HUDEP-2 (cell line): Measurements from ENCODE around the gene C3orf18.

Experiments
- DNase-seq, 76 experiments: peaks; one replicate each; lab custom pipeline; 2025; ENCODE audit not compliant: unreplicated experiment in 76 of 76; lab: John Stamatoyannopoulos, UW

Gene C3orf18

DNA sequence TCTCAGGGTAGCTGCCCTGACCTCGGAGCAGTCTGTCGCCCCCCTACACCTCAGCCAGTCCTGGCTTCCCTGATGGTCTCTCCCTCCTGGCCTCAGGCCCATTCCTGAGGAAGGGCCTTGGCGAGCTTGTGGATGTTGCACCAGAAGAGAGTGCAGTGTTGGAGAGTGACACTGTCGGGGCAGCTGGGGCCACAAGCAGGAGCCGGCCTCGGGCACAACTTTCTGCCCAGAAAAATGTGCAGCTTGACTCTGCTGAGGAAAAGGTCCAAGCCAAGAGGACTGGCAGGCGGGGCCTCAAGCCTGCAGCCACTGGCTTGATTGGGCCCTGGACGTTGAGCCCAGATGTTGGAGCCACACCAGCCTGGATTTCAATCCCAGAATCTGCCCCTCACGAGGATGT, 14.5 kb upstream of the C3orf18 start:
- no peak for DNase-seq

DNA sequence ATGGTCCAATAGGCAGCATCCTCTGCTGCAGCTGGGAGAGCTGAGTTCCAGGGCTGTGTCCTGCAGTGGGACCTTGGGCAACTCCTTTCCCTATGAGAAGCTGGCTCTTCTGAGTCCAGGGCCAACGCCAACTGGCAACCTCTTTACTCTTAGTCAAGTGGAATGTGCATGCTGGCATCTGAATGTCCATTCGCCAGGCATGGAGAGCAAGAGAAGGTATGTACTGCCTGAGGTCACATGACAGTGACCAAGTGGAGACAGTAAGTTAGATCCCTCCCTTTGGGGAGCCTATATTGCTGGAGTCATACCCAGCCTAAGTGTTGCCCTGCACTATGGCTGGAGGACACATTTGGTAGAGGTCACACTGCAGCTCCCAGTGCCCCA, 13.9 kb upstream of the C3orf18 start:
- DNase-seq: no peak

GRCh38 chr3:50580683-50581458, 13.3 kb upstream of the C3orf18 start:
- DNase-seq: peak in 1 of 76 experiments; percentile 24

GRCh38 chr3:50577348-50577747, 9.8 kb upstream of the C3orf18 start:
- DNase-seq: no peak

DNA sequence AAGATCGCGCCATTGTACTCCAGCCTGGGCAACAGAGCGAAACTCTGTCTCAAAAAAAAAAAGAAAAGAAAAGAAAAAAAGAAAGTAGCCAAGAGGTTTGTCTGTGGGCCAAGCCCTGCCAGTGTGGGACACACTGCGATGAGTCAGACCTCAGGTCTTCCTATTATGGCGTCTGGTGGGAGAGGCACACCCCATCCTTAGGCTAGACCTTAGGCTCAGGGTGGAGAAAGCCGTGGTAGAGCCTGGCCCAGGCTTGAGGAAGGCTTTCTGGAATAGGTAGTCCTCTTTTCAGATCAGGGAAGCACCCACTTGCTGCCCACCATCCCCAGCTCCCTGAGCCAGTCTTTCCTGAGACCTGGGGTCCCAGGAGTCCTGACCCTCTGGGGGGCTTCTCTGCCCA, 7.8 kb upstream of the C3orf18 start:
- DNase-seq: peak in 2 of 76 experiments; percentile 7 to 10

DNA sequence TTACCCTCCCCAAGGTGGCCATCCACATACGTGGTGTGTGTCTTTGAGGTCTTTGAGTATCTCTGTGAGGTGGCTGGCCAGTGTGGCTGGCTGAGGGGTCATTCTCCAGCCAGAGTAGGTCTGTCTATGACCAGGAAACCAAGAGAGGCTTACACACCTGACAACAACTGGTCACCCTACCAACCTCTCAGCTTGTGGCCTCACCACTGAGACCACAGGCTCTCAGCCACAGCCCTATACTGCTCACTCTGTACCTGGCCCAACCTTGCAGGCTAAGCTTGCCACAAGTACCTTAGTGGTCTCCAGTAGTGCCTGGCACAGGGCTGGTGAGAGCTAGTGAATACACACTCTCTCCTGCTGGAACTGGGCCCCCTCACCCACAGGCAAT, 6.9 kb upstream of the C3orf18 start:
- DNase-seq: no peak

GRCh38 chr3:50573566-50574443, 6.3 kb upstream of the C3orf18 start:
- DNase-seq: peak in 5 of 76 experiments; percentile 11 to 23 (median 13)

DNA sequence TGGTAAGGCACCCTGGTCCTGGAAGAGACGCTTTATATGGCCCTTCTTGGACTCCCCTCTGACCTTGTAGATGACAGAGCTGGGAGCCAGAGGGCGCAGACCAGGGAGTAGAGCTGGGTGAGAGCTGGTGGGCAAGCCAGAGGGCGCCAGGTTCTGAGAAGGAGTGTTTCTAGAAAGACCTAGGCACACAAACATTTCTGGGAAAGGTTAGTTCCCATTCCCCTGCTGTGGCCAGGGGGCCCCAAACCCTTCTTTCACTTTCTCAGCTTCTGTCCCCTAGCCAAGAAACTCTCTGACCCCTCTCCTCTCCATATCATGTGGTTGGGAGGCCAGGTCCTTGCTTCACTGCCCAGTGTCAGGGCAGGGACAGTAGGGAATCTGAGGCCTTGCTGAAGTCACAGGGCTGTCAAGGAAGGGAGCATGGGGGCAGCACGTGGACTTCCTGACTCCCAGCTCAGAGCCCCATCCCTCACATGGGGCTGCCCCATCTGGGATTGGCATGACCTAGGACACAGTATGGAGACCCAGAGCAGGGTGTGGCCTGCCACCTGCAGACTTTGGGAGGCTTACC, 5.3 kb upstream of the C3orf18 start:
- DNase-seq: peak in 6 of 76 experiments; percentile 33 to 54 (median 37)

DNA sequence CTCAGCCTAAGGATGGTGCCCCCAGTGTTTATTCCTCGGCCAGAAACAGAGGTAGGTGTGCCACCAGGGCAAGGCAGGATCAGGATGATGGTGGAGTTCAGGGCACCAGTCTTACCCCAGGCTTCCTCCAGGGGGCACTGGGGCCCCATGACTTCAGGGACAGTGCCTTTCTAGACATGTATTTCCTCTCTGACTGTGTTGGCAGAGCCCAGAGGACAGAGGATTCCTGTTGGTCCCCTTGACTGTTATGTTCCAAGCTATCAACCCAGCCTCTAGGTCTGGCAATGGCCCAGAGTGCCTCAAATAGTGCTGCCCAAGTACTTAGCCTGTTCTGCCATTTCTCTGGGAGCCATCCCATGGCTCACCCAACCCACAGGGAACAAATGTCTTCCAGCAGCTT, 4.6 kb upstream of the C3orf18 start:
- DNase-seq: peak in 72 of 76 experiments; percentile 16 to 89 (median 70)

DNA sequence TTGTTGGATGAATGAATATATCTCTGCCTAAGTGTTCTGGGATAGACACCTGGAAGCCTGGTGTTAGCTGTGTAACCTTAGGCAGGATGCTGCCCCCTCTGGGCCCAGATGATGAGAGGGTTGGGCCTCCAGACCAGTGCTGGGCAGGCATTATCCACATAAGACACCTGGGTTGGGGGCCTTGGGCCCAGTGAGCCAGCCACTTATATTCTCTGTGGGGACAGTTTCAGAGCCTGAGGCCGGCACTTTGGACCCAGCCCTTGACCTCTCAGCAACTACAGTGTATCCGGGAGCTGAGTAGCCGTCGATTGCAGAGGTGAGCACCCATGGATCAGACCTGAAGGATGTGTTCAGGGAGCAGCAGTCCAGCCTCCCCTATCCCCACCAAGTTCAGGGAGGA, 3.9 kb upstream of the C3orf18 start:
- peak in 1 of 76 experiments; percentile 36 for DNase-seq

- no peak for DNase-seq
Measured at GRCh38 chr3:50570508-50571279, 3.1 kb upstream of the C3orf18 start.

- peak in 75 of 76 experiments; percentile 15 to 98 (median 91) for DNase-seq
Measured at GRCh38 chr3:50568947-50569749, 1.6 kb upstream of the C3orf18 start, which contains the start of gene HEMK1. TSS of gene HEMK1 (plus strand) at chr3:50569522. CDS start at chr3:50571105, 1,583 bp downstream.

DNA sequence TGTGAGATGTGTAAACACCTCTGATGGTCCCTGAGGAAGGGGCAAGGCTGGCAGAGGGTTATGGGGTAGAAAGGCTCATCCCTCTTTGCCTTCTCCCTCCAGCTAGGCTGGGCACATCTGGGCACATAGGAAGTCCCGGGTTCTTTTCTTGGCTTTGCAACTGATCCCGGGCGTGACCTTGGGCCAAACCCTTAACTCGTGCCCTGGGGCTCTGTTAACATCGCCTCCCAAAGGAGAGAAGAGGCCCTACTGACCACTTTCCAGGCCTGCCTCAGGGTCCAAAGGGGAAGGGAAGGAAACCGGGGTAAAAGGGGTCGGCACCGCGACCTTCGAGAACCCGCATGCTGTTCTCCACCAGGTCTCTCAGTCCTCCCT, 549 bp downstream of the C3orf18 start:
- no peak for DNase-seq

GRCh38 chr3:50564321-50564720, 3.2 kb downstream of the C3orf18 start:
- no peak for DNase-seq

DNA sequence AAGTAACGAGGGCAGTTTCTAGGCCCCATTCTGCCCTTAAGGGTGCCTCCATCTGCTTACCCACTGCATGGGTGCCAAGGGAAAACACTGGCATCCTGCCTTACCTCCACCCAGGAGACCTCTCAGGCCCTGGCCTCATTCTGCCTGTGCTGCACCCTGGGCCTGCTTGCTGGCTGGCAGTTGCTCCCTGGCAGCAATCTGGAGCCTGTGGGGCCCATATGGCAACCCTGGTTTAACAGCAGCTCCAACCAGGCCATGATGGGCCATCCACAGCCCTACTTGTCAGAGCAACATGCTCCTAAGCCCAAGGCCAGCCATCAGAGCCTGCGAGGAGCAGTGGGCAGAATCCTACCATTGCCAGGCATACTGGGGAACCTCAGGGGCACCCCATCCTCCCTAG, 3.7 kb downstream of the C3orf18 start:
- no peak for DNase-seq

DNA sequence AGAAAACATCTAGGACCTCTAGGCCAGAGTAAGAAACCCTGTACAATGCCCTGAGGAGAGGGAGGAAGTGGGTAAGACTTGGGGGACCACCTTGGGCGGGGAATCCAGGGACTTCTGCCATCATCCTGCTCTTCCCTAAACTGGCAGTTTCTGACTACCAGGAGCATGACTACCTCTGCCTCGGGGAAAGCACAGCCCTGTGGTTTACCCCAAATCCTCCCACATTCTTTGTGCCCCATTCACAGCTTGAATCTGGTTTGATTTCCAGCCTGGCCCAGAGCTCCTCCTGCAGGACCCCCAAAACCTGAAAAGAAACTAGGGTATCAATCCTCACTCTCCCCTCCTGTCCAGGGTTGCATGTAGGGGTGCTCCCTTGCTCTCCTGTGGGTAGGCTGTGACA, 4.7 kb downstream of the C3orf18 start:
- no peak for DNase-seq

- DNase-seq: no peak
Measured at GRCh38 chr3:50559702-50560101, 7.8 kb downstream of the C3orf18 start.

GRCh38 chr3:50557915-50558314, 9.6 kb downstream of the C3orf18 start:
- DNase-seq: no peak

- no peak for DNase-seq
Measured at GRCh38 chr3:50557106-50557505, 10.4 kb downstream of the C3orf18 start.

- DNase-seq: peak in 5 of 76 experiments; percentile 11 to 32 (median 19)
Measured at GRCh38 chr3:50554553-50554952, 13.0 kb downstream of the C3orf18 start.
